RWPE1 (cell line): Measurements from ENCODE around the gene EMP2.
"Not testable (repeated sequence)": the region's sequence is repeated elsewhere in the genome, so short reads cannot be mapped to it uniquely, and the experiment has no call there.

Experiments
- CTCF ChIA-PET: fragments of 350-600 bp; sonication (Branson Sonifier 250); formaldehyde crosslinking; extraction: SDS; loops from one replicate; lab custom pipeline; 2021; lab: Yijun Ruan, JAX
- POLR2A ChIA-PET: fragments of 400-600 bp; formaldehyde crosslinking; extraction: SDS; loops from one replicate; lab custom pipeline; 2020; ENCODE audit warnings: antibody characterized with exemption; ENCODE audit not compliant: low non-redundant PET; lab: Yijun Ruan, JAX
- DNase-seq: peaks from one replicate; pipeline ENCODE4 v3.0.0; 2012; ENCODE audit warnings: low spot score
- H3K27ac ChIP-seq: fragments of 450-650 bp; 2 replicates; pipeline ENCODE4 v1.5.1; 2017
- CTCF ChIP-seq: fragments of 450-650 bp; conservative IDR thresholded peaks from 2 replicates; pipeline ENCODE4 v1.5.1; 2017; ENCODE audit warnings: low read depth, mild to moderate bottlenecking

Gene EMP2

GRCh38 chr16:10509534-10510025 is 70.8 kb downstream of the EMP2 start:
- CTCF ChIA-PET, result interaction anchor here (0.6 to 2.3 kb wide), 12 partner anchors 12 to 1910 kb away, joined by 3 to 21 read pairs (median 3); no protein-coding TSS in a partner anchor
- peak; percentile 79 for TF ChIP-seq CTCF
- POLR2A ChIA-PET, result no interaction called here
- no peak overlapping the region for H3K27ac ChIP-seq
- peak; percentile 80 for DNase-seq

- CTCF ChIA-PET, result not testable (repeated sequence)
Measured at GRCh38 chr16:10505286-10505685, 75.1 kb downstream of the EMP2 start.

GRCh38 chr16:10504404-10504885 is 76.0 kb downstream of the EMP2 start:
- no peak overlapping the region for H3K27ac ChIP-seq
- no peak for TF ChIP-seq CTCF
- ChIA-PET POLR2A (no interaction called here), CTCF (interaction anchor here (0.7 kb wide), 1 partner anchor 1634 kb away, joined by 5 read pairs; no protein-coding TSS in a partner anchor)
- no peak for DNase-seq

More at GRCh38 chr16:10505286-10505685, 75.1 kb downstream of the EMP2 start:
- H3K27ac ChIP-seq, DNase-seq, POLR2A ChIA-PET: not testable (repeated sequence)

GRCh38 chr16:10502776-10503175 is 77.6 kb downstream of the EMP2 start:
- POLR2A ChIA-PET, result no interaction called here
- CTCF ChIA-PET, result no interaction called here

GRCh38 chr16:10501016-10501607 is 79.3 kb downstream of the EMP2 start:
- ChIA-PET POLR2A (no interaction called here), CTCF (no interaction called here)
- no peak for DNase-seq
- no peak overlapping the region for H3K27ac ChIP-seq
- TF ChIP-seq CTCF, result no peak

More at GRCh38 chr16:10502776-10503175, 77.6 kb downstream of the EMP2 start:
- DNase-seq, result no peak
- no peak for TF ChIP-seq CTCF
- no peak overlapping the region for H3K27ac ChIP-seq

GRCh38 chr16:10500582-10500981 is 79.8 kb downstream of the EMP2 start:
- POLR2A ChIA-PET, result no interaction called here
- no peak for DNase-seq
- no peak overlapping the region for H3K27ac ChIP-seq
- CTCF ChIA-PET, result no interaction called here
- no peak for TF ChIP-seq CTCF
